Lower leg skin (tissue), 3 donors: ENCODE results near the gene PATJ.

Source experiments
- CTCF ChIP-seq, 3 donors: fragments of 450-650 bp; IDR thresholded peaks; one replicate each; pipeline ENCODE4 v1.5.1; 2016; ENCODE audit warnings: antibody characterized with exemption in 3 of 3, mild to moderate bottlenecking in 3 of 3, moderate library complexity in 2 of 3
- POLR2A ChIP-seq, 2 donors: fragments of 450-650 bp; IDR thresholded peaks; one replicate each; pipeline ENCODE4 v1.6.1; 2016 to 2017; ENCODE audit warnings: antibody characterized with exemption in 2 of 2, mild to moderate bottlenecking in 1 of 2, moderate library complexity in 1 of 2

GRCh38 chr1:62212411-62212810, 470.1 kb downstream of the PATJ start:
- TF ChIP-seq CTCF (IDR thresholded peaks at IDR 0.05) (no peak), POLR2A (IDR thresholded peaks at IDR 0.05) (no peak)
